MM.1S (cell line): Measurements from ENCODE around the gene MOGAT3.

ENCODE experiments used
- DNase-seq: peaks from one replicate; pipeline ENCODE4 v3.0.0-alpha.2; 2015
- H2AFZ ChIP-seq: fragments of 300-600 bp; sonication (generic); 2 replicates; pipeline ENCODE4 v1.6.0; 2016; ENCODE audit warnings: antibody characterized with exemption, low read length
- H3F3A ChIP-seq: fragments of 300-600 bp; sonication (generic); 2 replicates; pipeline ENCODE4 v1.6.1; 2016; ENCODE audit warnings: mild to moderate bottlenecking, antibody characterized with exemption, low read length, moderate library complexity, mixed read lengths; ENCODE audit not compliant: insufficient read depth
- H3K27ac ChIP-seq: fragments of 300-600 bp; sonication (generic); 2 replicates; pipeline ENCODE4 v1.5.1; 2016; ENCODE audit warnings: mild to moderate bottlenecking, low read length
- H3K27me3 ChIP-seq: fragments of 300-600 bp; sonication (generic); replicated peaks from 2 replicates; pipeline ENCODE4 v1.6.0; 2016; ENCODE audit warnings: low read length; ENCODE audit not compliant: insufficient read depth
- H3K36me3 ChIP-seq: fragments of 300-600 bp; sonication (generic); replicated peaks from 2 replicates; pipeline ENCODE4 v1.6.1; 2016; ENCODE audit warnings: mild to moderate bottlenecking, low read length, mixed read lengths; ENCODE audit not compliant: insufficient read depth
- H3K4me1 ChIP-seq: fragments of 300-600 bp; sonication (generic); 2 replicates; pipeline ENCODE4 v1.6.1; 2016; ENCODE audit warnings: low read length, mixed read lengths
- H3K4me2 ChIP-seq: fragments of 300-600 bp; sonication (generic); 2 replicates; pipeline ENCODE4 v1.6.0; 2016; ENCODE audit warnings: low read depth, low read length
- H3K4me3 ChIP-seq: fragments of 300-600 bp; sonication (generic); 2 replicates; pipeline ENCODE4 v1.5.1; 2016; ENCODE audit warnings: low read length, mixed read lengths
- H3K79me2 ChIP-seq: fragments of 300-600 bp; sonication (generic); 2 replicates; pipeline ENCODE4 v1.6.1; 2016; ENCODE audit warnings: mixed run types, low read length, mixed read lengths
- H3K9ac ChIP-seq: fragments of 300-600 bp; sonication (generic); 2 replicates; pipeline ENCODE4 v1.6.1; 2016; ENCODE audit warnings: low read length, mixed read lengths
- H3K9me2 ChIP-seq: fragments of 300-600 bp; sonication (generic); replicated peaks from 2 replicates; pipeline ENCODE4 v1.6.1; 2016; ENCODE audit warnings: mild to moderate bottlenecking, low read length, mixed read lengths; ENCODE audit not compliant: insufficient read depth
- H3K9me3 ChIP-seq: fragments of 300-600 bp; sonication (generic); replicated peaks from 2 replicates; pipeline ENCODE4 v1.6.1; 2016; ENCODE audit warnings: mild to moderate bottlenecking, low read length, mixed read lengths; ENCODE audit not compliant: insufficient read depth
- H4K20me1 ChIP-seq: fragments of 300-600 bp; sonication (generic); 2 replicates; pipeline ENCODE4 v1.6.1; 2016; ENCODE audit warnings: mild to moderate bottlenecking, low read length, moderate library complexity, mixed read lengths; ENCODE audit not compliant: insufficient read depth
- CTCF ChIP-seq: fragments of 300-600 bp; sonication (generic); IDR thresholded peaks from 2 replicates; pipeline ENCODE4 v1.5.1; 2016; ENCODE audit warnings: antibody characterized with exemption, low read length, mixed read lengths
- EZH2 ChIP-seq: fragments of 300-600 bp; sonication (generic); optimal IDR thresholded peaks from 2 replicates; pipeline ENCODE3; 2017; ENCODE audit warnings: low read depth, mild to moderate bottlenecking, antibody characterized with exemption, low read length, mixed read lengths
- EZH2phosphoT487 ChIP-seq: fragments of 300-600 bp; sonication (generic); IDR thresholded peaks from 2 replicates; pipeline ENCODE4 v1.6.1; 2018; ENCODE audit warnings: antibody characterized with exemption, low read length

MOGAT3 gene

GRCh38 chr7:101216860-101217387 is 16.1 kb upstream of the MOGAT3 start:
- H3K36me3 ChIP-seq, result no peaks in the 10 kb centered on the region
- H3K27ac ChIP-seq, result no peak overlapping the region
- H2AFZ ChIP-seq, result peak overlapping the region; percentile 74
- H4K20me1 ChIP-seq, result no peaks in the 10 kb centered on the region
- H3K79me2 ChIP-seq, result peaks cover 44% of the 10 kb centered on the region
- peak overlapping the region; percentile 71; the same call in 1 of the 2 replicates for H3K9ac ChIP-seq
- H3K4me2 ChIP-seq, result peak overlapping the region; percentile 80
- no peaks in the 10 kb centered on the region for H3K9me3 ChIP-seq
- 0 out of 2 replicates have a peak, but pooled peaks cover 6% of the 10 kb centered on the region for H3K4me1 ChIP-seq
- peak overlapping the region; percentile 84 for H3K4me3 ChIP-seq
- no peak for DNase-seq
- TF ChIP-seq EZH2phosphoT487, result no peak
- TF ChIP-seq EZH2, result no peak
- TF ChIP-seq CTCF, result peak; percentile 20; the same call in 1 of the 2 replicates
- peaks cover 3% of the 10 kb centered on the region; the same call in 1 of the 2 replicates for H3F3A ChIP-seq
- H3K9me2 ChIP-seq, result no peaks in the 10 kb centered on the region
- no peaks in the 10 kb centered on the region for H3K27me3 ChIP-seq

- peaks cover 3% of the 10 kb centered on the region; the same call in 1 of the 2 replicates for H3F3A ChIP-seq
- H3K79me2 ChIP-seq, result peaks cover 38% of the 10 kb centered on the region
- 0 out of 2 replicates have a peak, but pooled peaks cover 6% of the 10 kb centered on the region for H3K4me1 ChIP-seq
- no peaks in the 10 kb centered on the region for H3K36me3 ChIP-seq
- no peaks in the 10 kb centered on the region for H3K27me3 ChIP-seq
- H3K9ac ChIP-seq, result peak overlapping the region; percentile 71; the same call in 1 of the 2 replicates
- H3K9me3 ChIP-seq, result no peaks in the 10 kb centered on the region
- H3K27ac ChIP-seq, result no peak overlapping the region
- DNase-seq, result no peak
- peak overlapping the region; percentile 84 for H3K4me3 ChIP-seq
- H4K20me1 ChIP-seq, result no peaks in the 10 kb centered on the region
- peak overlapping the region; percentile 74 for H2AFZ ChIP-seq
- no peak for TF ChIP-seq CTCF
- no peak for TF ChIP-seq EZH2phosphoT487
- TF ChIP-seq EZH2, result no peak
- H3K9me2 ChIP-seq, result no peaks in the 10 kb centered on the region
- H3K4me2 ChIP-seq, result peak overlapping the region; percentile 80
These were observed 15.4 kb upstream of the MOGAT3 start for GRCh38 chr7:101216001-101216859.

- Histone ChIP-seq H3F3A (no peaks in the 10 kb centered on the region), H3K79me2 (peaks cover 10% of the 10 kb centered on the region), H2AFZ (no peak overlapping the region), H3K9me2 (no peaks in the 10 kb centered on the region), H3K4me3 (no peak overlapping the region), H3K27me3 (no peaks in the 10 kb centered on the region), H3K36me3 (no peaks in the 10 kb centered on the region), H4K20me1 (no peaks in the 10 kb centered on the region), H3K9me3 (no peaks in the 10 kb centered on the region), H3K9ac (no peak overlapping the region), H3K4me2 (no peak overlapping the region), H3K4me1 (no peaks in the 10 kb centered on the region), H3K27ac (no peak overlapping the region)
- DNase-seq, result no peak
- TF ChIP-seq CTCF (no peak), EZH2phosphoT487 (no peak), EZH2 (no peak)
These were observed 11.2 kb upstream of the MOGAT3 start for GRCh38 chr7:101212014-101212413.
